Tongue (tissue), 2 donors: Measurements from ENCODE around the gene DHX9. TPM values are rescaled to one million over a fixed set of nuclear protein-coding genes. Genes with fewer than 3 reads are reported as not detected.
"Not testable (repeated sequence)": the region's sequence is repeated elsewhere in the genome, so short reads cannot be mapped to it uniquely, and the experiment has no call there.

Source experiments
- DNase-seq: peaks from one replicate; pipeline ENCODE4 v3.0.0-alpha.2; 2015
- total RNA-seq: library from RNA; depleted of rRNA; stranded (reverse); fragments of >200 nt; gene quantifications from one replicate; pipeline ENCODE4 v1.2.3, GENCODE V29; 2014

Gene DHX9
- total RNA-seq, 1 donor from 2014 or later: 131 TPM

- no peak for DNase-seq
Measured at GRCh38 chr1:182889997-182890396, 50.9 kb downstream of the DHX9 start.

GRCh38 chr1:182890927-182891610, 51.9 kb downstream of the DHX9 start:
- DNase-seq: no peak

GRCh38 chr1:182897696-182898095, 58.5 kb downstream of the DHX9 start:
- DNase-seq: no peak

GRCh38 chr1:182901946-182902345, 62.8 kb downstream of the DHX9 start:
- DNase-seq: not testable (repeated sequence)

- DNase-seq: no peak
Measured at GRCh38 chr1:182905321-182905720, 66.2 kb downstream of the DHX9 start.

- DNase-seq: no peak
Measured at GRCh38 chr1:182909578-182909977, 70.4 kb downstream of the DHX9 start.

- DNase-seq: no peak
Measured at GRCh38 chr1:182910143-182910542, 71.0 kb downstream of the DHX9 start.

- no peak for DNase-seq
Measured at GRCh38 chr1:182913401-182913800, 74.3 kb downstream of the DHX9 start.

- DNase-seq: no peak
Measured at GRCh38 chr1:182917378-182917777, 78.2 kb downstream of the DHX9 start.

- no peak for DNase-seq
Measured at GRCh38 chr1:182925661-182926060, 86.5 kb downstream of the DHX9 start.

GRCh38 chr1:182927693-182928433, 88.7 kb downstream of the DHX9 start:
- DNase-seq: no peak

- DNase-seq: no peak
Measured at GRCh38 chr1:182930985-182931384, 91.8 kb downstream of the DHX9 start.

GRCh38 chr1:182935716-182936115, 96.6 kb downstream of the DHX9 start:
- no peak for DNase-seq

Other genes with a start within 250 kb of the DHX9 start
- gene RGS16, start 235.0 kb upstream of the DHX9 start, total RNA-seq: 10.3 TPM
- 0.10 TPM for gene RGS8, start 154.8 kb upstream of the DHX9 start, total RNA-seq
- gene NPL, start 49.6 kb upstream of the DHX9 start, total RNA-seq: 3.4 TPM
- gene SHCBP1L, start 113.8 kb downstream of the DHX9 start, total RNA-seq: 0.41 TPM
- gene LAMC1, start 184.1 kb downstream of the DHX9 start, total RNA-seq: 482 TPM